Lung microvascular endothelial cell (primary cell): ENCODE data around the gene CLDN12. TPM values are rescaled to one million over a fixed set of nuclear protein-coding genes. Genes with fewer than 3 reads are reported as not detected.

ENCODE experiments used
- DNase-seq, 2 donors: peaks; one replicate each; pipeline versions ENCODE4 v3.0.0 to v3.0.0-alpha.2; 2010; ENCODE audit warnings: low read depth in 2 of 2
- total RNA-seq: library from RNA; depleted of rRNA; stranded (reverse); fragments of >200 nt; gene quantifications from 2 replicates; pipeline ENCODE4 v1.2.1, GENCODE V29; 2014

The CLDN12 gene
- total RNA-seq, 1 donor from 2014 or later = 15.5 TPM

DNA sequence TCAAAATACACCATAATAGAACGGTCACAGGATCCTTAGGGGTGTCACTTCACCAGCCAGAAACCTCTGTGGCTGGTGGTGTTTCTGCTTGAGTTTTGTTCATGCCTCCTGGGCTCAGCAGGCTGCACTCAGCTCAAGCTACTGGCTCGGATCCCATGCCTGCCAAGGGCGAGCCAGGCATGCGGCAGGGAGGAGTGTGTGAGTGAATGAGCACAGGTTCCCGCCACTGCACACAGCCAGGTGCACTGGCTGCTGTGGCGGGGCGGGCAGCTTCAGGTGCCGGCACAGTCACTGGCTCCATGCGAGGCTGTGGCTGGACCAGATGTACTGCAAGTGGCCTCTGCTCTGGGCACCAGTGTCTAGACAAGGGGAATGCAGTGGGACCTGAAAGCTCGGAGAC, 29.5 kb downstream of the CLDN12 start:
- no peak for DNase-seq

DNA sequence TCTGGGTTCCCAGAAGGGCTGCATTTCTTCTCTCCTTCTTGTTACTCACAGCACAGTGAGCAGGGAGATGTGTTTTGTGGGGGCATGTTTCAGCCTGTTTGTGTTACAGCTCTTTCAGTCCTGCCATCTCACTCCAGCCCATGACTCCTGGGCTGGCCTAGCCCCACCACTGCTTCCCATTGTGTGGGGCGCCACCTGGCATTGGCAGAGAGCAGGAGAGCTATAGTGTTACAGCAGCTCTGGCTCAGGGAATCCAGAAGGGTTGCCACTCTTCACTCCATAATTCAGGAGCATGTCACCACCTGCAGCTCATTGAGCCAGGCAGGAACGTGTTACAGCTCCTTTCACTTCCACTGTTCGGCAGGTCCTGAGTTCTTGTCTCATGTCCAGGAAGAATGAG, 30.0 kb downstream of the CLDN12 start:
- no peak for DNase-seq

- DNase-seq = peak; percentile 23 to 66
These were observed 42.4 kb downstream of the CLDN12 start for GRCh38 chr7:90445633-90446032.

GRCh38 chr7:90446137-90446899, 43.1 kb downstream of the CLDN12 start:
- no peak for DNase-seq

- DNase-seq = no peak
These were observed 50.1 kb downstream of the CLDN12 start for GRCh38 chr7:90453259-90453891.

GRCh38 chr7:90453931-90454330, 50.7 kb downstream of the CLDN12 start:
- no peak for DNase-seq

DNA sequence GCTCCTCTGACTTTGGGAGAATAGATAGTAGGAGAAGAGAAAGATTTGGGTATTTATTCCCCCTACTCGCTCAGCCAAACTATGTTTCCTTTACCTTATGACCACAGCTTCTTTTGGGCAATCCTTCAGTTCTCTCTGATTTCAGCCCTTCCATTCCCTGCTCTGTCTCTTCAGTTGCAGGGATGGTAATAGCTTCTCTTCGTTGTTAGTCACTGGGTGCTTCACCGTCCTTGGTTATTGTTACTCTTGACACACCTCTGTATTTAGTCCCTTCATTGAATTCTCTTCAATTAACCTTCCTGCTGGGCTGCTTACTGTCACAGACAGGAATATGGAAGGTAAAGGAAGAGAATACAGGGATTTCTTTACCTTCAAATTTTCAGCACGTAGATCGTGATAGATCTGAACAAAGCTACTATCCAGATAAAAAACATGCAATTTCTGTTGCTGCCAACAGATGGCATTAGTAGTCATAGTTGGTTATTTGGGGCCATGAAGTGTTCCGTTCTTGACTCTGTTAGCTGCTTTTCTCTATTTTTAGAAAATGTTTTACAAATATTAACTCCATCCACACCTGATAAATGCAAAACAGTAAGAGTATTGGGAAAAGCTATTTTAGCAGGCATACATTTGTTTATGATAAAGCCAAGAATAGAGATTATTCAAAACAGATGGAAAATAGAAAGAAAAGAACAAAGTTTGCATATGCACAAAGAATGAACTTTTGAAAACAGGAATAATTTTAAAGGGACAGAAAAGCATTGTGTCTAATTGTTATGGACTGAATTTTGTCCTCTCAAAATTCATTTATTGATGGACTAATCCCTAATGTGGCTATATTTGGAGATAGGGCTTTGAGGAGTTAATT, 52.1 kb downstream of the CLDN12 start:
- peak; percentile 50 to 52 for DNase-seq

GRCh38 chr7:90458104-90458503, 54.8 kb downstream of the CLDN12 start:
- no peak for DNase-seq

GRCh38 chr7:90459888-90460287, 56.6 kb downstream of the CLDN12 start:
- DNase-seq = peak in 1 of 2 donors; percentile 10

DNA sequence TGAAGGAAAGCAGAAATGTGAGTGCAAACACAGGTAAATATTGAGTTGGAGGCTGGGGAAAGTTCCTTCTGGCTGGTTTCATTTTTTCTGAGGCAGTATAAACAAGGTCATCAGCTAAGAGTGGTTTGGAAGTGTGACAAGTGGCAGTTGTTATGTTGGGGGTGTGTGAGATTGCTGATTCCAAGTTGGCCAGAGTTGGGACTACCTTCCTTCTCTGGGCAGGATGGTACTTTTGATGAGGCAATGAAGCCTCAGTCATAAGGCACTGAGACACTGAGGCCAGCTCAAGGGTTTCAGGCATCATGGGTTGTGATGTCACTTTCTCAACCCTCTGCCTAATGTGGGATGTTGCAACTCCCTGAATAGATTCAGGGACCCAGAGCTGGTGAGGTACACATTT, 58.0 kb downstream of the CLDN12 start:
- no peak for DNase-seq

DNA sequence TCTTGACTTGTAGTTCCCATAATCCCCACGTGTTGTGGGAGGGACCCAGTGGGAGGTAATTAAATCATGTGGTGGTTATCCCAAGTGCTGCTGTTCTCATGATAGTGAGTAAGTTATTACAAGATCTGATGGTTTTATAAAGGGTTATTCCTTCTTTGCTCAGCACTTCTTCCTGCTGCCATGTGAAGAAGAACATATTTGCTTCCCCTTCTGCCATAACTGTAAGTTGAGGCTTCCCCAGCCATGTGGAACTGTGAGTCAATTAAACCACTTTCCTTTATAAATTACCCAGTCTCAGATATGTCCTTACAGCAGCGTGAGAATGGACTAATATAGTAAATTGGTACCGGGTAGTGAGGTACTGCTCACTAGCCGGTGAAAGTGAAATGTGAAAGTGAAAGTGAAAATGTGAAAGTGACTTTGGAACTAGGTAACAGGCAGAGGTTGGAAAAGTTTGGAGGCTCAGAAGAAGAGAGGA, 59.9 kb downstream of the CLDN12 start:
- DNase-seq = peak; percentile 55 to 59

Other genes with a start within 250 kb of the CLDN12 start
- gene STEAP1, start 249.0 kb upstream of the CLDN12 start, total RNA-seq = 1.8 and 10.7 TPM in 2 replicates
- under 0.01 and 2.0 TPM in 2 replicates for gene STEAP2, start 191.7 kb upstream of the CLDN12 start, total RNA-seq
- gene CFAP69, start 158.3 kb upstream of the CLDN12 start, total RNA-seq = 0.40 and 0.44 TPM in 2 replicates
- not detected in 2 replicates for gene FAM237B, start 82.2 kb upstream of the CLDN12 start, total RNA-seq
- 4.2 and 5.7 TPM in 2 replicates for gene GTPBP10, start 56.7 kb upstream of the CLDN12 start, total RNA-seq
- not detected in 2 replicates for gene PTTG1IP2, start 66.2 kb downstream of the CLDN12 start, total RNA-seq
- 1.6 and 3.5 TPM in 2 replicates for gene CDK14, start 192.9 kb downstream of the CLDN12 start, total RNA-seq